ENCODE measurements around the gene PPM1M. TPM values are rescaled to one million over a fixed set of nuclear protein-coding genes. Genes with fewer than 3 reads are reported as not detected.
A peak's percentile ranks its signal among the peaks of the same experiment; 100 is the strongest.

The PPM1M gene
- total RNA-seq, 2 donors from 2014 or later, result 22.4 to 33.2 TPM

- whole genome bisulfite sequencing, result 77% methylated on average over 1 of the region's 1 CpG
- peaks cover 0 to 29% of the 10 kb centered on the region in 2 donors for H3K36me3 ChIP-seq
- peak overlapping the region; percentile 34 to 74 for H3K27ac ChIP-seq
- intact Hi-C loops (cut with DNase I), result no loop called here
- H3K4me3 ChIP-seq, result no peak overlapping the region
- no peaks in the 10 kb centered on the region for H3K4me1 ChIP-seq (replicated peaks)
- no peaks in the 10 kb centered on the region for H3K27me3 ChIP-seq (replicated peaks; ENCODE audit: insufficient read depth)
- H3K9me3 ChIP-seq, result no peaks in the 10 kb centered on the region
- DNase-seq (ENCODE audit: low spot score), result no peak
- no peak for TF ChIP-seq CTCF (IDR thresholded peaks at IDR 0.05)
- no peak for TF ChIP-seq POLR2AphosphoS5 (IDR thresholded peaks at IDR 0.05)
- no peak for TF ChIP-seq POLR2A (IDR thresholded peaks at IDR 0.05)
Measured at GRCh38 chr3:52203701-52204100, 41.9 kb upstream of the PPM1M start.

DNA sequence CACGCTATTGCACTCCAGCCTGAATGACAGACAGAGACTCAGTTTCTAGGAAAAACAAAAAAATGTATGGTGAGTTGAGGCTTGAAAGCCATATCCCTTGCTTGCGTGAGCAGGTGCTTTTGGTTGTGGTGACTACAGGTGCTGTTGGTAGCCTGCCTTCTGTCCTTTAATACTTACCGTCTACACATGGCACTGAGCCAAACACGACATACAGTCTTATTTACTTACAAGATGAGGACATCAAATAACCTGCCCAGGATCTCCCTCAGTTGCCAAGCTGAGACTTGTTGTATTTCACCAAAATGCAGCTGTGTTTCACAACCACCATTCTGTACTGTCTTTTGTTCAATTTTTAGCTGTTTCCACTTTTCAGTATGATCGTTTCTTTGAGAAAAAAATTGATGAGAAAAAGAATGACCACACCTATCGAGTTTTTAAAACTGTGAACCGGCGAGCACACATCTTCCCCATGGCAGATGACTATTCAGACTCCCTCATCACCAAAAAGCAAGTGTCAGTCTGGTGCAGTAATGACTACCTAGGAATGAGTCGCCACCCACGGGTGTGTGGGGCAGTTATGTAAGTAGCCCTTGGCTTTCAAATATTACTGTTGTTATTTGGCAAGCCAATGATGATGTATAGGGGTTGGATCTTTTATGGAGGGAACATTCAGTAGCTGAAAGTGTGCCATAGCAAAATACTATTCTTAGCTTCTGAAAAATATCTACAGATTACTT lies 41.1 kb upstream of the PPM1M start:
- H3K9me3 ChIP-seq, result no peaks in the 10 kb centered on the region
- TF ChIP-seq POLR2A (IDR thresholded peaks at IDR 0.05) (no peak), POLR2AphosphoS5 (IDR thresholded peaks at IDR 0.05) (peak; percentile 94)
- peak overlapping the region; percentile 56 to 74 for H3K27ac ChIP-seq
- H3K36me3 ChIP-seq, result peaks cover 0 to 29% of the 10 kb centered on the region in 2 donors
- 43% methylated on average over 10 of the region's 10 CpGs for WGBS
- H3K27me3 ChIP-seq (replicated peaks; ENCODE audit: insufficient read depth), result no peaks in the 10 kb centered on the region
- no peaks in the 10 kb centered on the region for H3K4me1 ChIP-seq (replicated peaks)
- peak; percentile 97 for DNase-seq (ENCODE audit: low spot score)
- H3K4me3 ChIP-seq, result no peak overlapping the region
- intact Hi-C loops (cut with DNase I), result no loop called here

GRCh38 chr3:52205727-52206372 lies 39.7 kb upstream of the PPM1M start:
- Histone ChIP-seq H3K36me3 (peaks cover 0 to 29% of the 10 kb centered on the region in 2 donors), H3K27me3 (replicated peaks; ENCODE audit: insufficient read depth) (no peaks in the 10 kb centered on the region), H3K4me3 (no peak overlapping the region), H3K4me1 (replicated peaks) (peaks cover 5% of the 10 kb centered on the region), H3K9me3 (no peaks in the 10 kb centered on the region), H3K27ac (peak overlapping the region; percentile 16 to 74)
- 79% methylated on average over 6 of the region's 6 CpGs for WGBS
- TF ChIP-seq POLR2A (IDR thresholded peaks at IDR 0.05) (no peak), POLR2AphosphoS5 (IDR thresholded peaks at IDR 0.05) (no peak), CTCF (IDR thresholded peaks at IDR 0.05) (no peak)
- intact Hi-C loops (cut with DNase I), result no loop called here
- no peak for DNase-seq (ENCODE audit: low spot score)

DNA sequence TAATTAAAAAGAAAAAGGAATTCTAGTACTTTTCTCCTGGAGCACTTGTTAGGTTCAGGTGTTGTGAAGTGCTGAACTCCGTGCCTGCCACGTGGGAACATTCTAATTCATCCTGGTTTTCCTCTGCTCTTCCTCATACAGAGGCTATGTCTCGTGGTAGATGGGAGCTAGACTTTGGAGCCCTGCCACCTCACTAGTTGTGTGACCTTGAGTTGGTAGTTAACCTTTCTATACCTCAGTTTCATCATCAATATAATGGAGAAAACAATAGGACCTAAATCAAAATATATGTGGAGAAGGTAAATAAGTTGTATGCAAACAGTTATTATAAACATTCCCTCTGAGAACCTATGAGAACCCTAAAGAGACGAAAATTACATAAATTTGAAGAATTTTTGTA lies 37.0 kb upstream of the PPM1M start:
- no peak for TF ChIP-seq POLR2AphosphoS5 (IDR thresholded peaks at IDR 0.05)
- TF ChIP-seq POLR2A (IDR thresholded peaks at IDR 0.05), result no peak
- no peak for TF ChIP-seq CTCF (IDR thresholded peaks at IDR 0.05)
- DNase-seq (ENCODE audit: low spot score), result no peak
- H3K9me3 ChIP-seq, result no peaks in the 10 kb centered on the region
- H3K4me3 ChIP-seq, result no peak overlapping the region
- 94% methylated on average over 4 of the region's 4 CpGs for WGBS
- H3K4me1 ChIP-seq (replicated peaks), result peaks cover 7% of the 10 kb centered on the region
- intact Hi-C loops (cut with DNase I), result no loop called here
- no peak overlapping the region for H3K27ac ChIP-seq
- H3K36me3 ChIP-seq, result peaks cover 4 to 30% of the 10 kb centered on the region in 2 donors
- no peaks in the 10 kb centered on the region for H3K27me3 ChIP-seq (replicated peaks; ENCODE audit: insufficient read depth)

DNA sequence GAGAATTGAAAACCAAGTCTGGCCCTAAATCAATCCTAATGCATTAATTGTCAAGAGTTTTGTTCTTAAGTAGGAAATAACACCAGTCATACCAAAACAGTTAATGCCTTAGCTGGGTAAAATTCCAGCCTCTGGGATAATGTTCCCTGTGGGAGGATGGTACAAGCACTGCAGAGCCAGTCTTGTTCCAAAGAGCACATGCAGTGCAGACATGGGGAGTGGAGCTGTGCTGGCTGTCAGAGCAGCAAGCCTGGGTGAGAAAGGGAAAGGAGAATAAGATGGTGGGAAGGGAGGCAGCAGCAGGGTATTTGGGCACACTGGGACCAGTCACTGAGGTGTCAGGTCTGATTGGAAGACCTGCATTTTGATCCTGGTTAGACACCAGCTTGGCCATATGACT lies 35.5 kb upstream of the PPM1M start:
- no peak for DNase-seq (ENCODE audit: low spot score)
- Histone ChIP-seq H3K27me3 (replicated peaks; ENCODE audit: insufficient read depth) (no peaks in the 10 kb centered on the region), H3K36me3 (peaks cover 4 to 25% of the 10 kb centered on the region in 2 donors), H3K4me1 (replicated peaks) (peaks cover 7% of the 10 kb centered on the region), H3K27ac (no peak overlapping the region), H3K9me3 (no peaks in the 10 kb centered on the region), H3K4me3 (no peak overlapping the region)
- intact Hi-C loops (cut with DNase I), result no loop called here
- no peak for TF ChIP-seq POLR2AphosphoS5 (IDR thresholded peaks at IDR 0.05)
- TF ChIP-seq POLR2A (IDR thresholded peaks at IDR 0.05), result no peak
- no peak for TF ChIP-seq CTCF (IDR thresholded peaks at IDR 0.05)

Measured in prostate gland (tissue), 2 donors.